ENCODE measurements around the gene RABGAP1L. TPM values are rescaled to one million over a fixed set of nuclear protein-coding genes. Genes with fewer than 3 reads are reported as not detected.

The RABGAP1L gene
- total RNA-seq, 4 donors from 2014 or later = 48.2 to 102 (median 59.1) TPM

DNA sequence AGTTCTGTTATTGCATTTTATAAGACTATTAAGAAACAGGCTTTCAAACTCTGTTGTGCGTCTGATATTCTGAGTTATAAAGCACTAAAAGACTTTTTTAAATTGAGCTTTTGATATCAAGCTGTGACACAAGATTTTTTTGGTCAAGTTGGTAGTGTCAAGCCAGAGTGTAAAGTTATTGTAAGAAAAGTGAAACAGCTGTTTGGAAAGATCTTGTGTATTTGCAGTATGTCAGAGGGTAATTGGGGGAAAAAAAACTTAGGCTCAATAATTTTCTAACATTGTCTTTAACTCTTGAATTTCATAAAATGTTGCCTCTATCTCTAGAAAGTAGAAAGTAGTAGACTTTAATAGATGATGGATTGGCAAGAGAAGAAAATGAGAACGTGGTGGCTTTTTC is 844.2 kb downstream of the RABGAP1L start:
- WGBS = 60% methylated on average over 2 of the region's 2 CpGs
- Histone ChIP-seq H3K27me3 (no peaks in the 10 kb centered on the region), H3K9me3 (no peaks in the 10 kb centered on the region), H3K4me3 (no peak overlapping the region), H3K4me1 (peaks cover 29% of the 10 kb centered on the region), H3K36me3 (peaks cover 27% of the 10 kb centered on the region), H3K27ac (no peak overlapping the region)
- TF ChIP-seq CTCF (IDR thresholded peaks at IDR 0.05) = no peak
- no peak for TF ChIP-seq POLR2A (IDR thresholded peaks at IDR 0.05)
- TF ChIP-seq EP300 (IDR thresholded peaks at IDR 0.05) = no peak
- no peak for TF ChIP-seq POLR2AphosphoS5 (IDR thresholded peaks at IDR 0.05)
- DNase-seq (ENCODE audit: low spot score in 2 of 2) = no peak

- Histone ChIP-seq H3K9me3 (no peaks in the 10 kb centered on the region), H3K27ac (no peak overlapping the region), H3K4me1 (peaks cover 24% of the 10 kb centered on the region), H3K27me3 (no peaks in the 10 kb centered on the region), H3K4me3 (no peak overlapping the region), H3K36me3 (peaks cover 41% of the 10 kb centered on the region)
- TF ChIP-seq CTCF (IDR thresholded peaks at IDR 0.05) (no peak), POLR2AphosphoS5 (IDR thresholded peaks at IDR 0.05) (no peak), POLR2A (IDR thresholded peaks at IDR 0.05) (no peak), EP300 (IDR thresholded peaks at IDR 0.05) (no peak)
- WGBS = 87% methylated on average over 8 of the region's 8 CpGs
- no peak for DNase-seq (ENCODE audit: low spot score in 2 of 2)
Observed at GRCh38 chr1:175005085-175005783, 845.9 kb downstream of the RABGAP1L start.

DNA sequence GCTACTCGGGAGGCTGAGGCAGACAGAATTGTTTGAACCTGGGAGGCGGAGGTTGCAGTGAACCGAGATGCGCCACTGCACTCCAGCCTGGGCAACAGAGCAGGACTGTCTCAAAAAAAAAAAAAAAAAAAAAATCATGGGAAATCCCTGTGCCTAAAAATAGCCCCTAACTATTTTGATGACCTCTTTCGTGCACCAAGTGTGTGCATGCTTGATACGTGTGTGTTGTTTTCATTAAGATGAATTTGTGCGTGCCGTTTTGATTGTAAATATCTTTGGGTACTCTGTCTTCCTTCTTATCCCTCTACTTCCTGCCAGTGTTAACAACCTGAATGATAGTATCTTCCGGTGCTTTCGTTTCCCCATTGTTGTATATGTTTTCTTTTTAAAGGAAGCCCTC is 850.2 kb downstream of the RABGAP1L start:
- H3K9me3 ChIP-seq = no peaks in the 10 kb centered on the region
- H3K36me3 ChIP-seq = peaks cover 83% of the 10 kb centered on the region
- TF ChIP-seq POLR2AphosphoS5 (IDR thresholded peaks at IDR 0.05) (no peak), POLR2A (IDR thresholded peaks at IDR 0.05) (no peak), EP300 (IDR thresholded peaks at IDR 0.05) (no peak), CTCF (IDR thresholded peaks at IDR 0.05) (no peak)
- no peaks in the 10 kb centered on the region for H3K4me1 ChIP-seq
- 85% methylated on average over 10 of the region's 10 CpGs for WGBS
- no peak for DNase-seq (ENCODE audit: low spot score in 2 of 2)
- H3K4me3 ChIP-seq = no peak overlapping the region
- no peaks in the 10 kb centered on the region for H3K27me3 ChIP-seq
- no peak overlapping the region for H3K27ac ChIP-seq

- DNase-seq (ENCODE audit: low spot score in 2 of 2) = no peak
- WGBS = 48% methylated on average over 1 of the region's 1 CpG
- Histone ChIP-seq H3K9me3 (no peaks in the 10 kb centered on the region), H3K36me3 (peaks cover 95% of the 10 kb centered on the region), H3K27ac (no peak overlapping the region), H3K4me3 (no peak overlapping the region), H3K4me1 (no peaks in the 10 kb centered on the region), H3K27me3 (no peaks in the 10 kb centered on the region)
- TF ChIP-seq POLR2AphosphoS5 (IDR thresholded peaks at IDR 0.05) = no peak
- TF ChIP-seq EP300 (IDR thresholded peaks at IDR 0.05) = no peak
- TF ChIP-seq CTCF (IDR thresholded peaks at IDR 0.05) = no peak
- no peak for TF ChIP-seq POLR2A (IDR thresholded peaks at IDR 0.05)
Observed at GRCh38 chr1:175013445-175013844, 854.1 kb downstream of the RABGAP1L start.

- Histone ChIP-seq H3K4me1 (no peaks in the 10 kb centered on the region), H3K27ac (no peak overlapping the region), H3K27me3 (no peaks in the 10 kb centered on the region), H3K4me3 (no peak overlapping the region), H3K9me3 (no peaks in the 10 kb centered on the region), H3K36me3 (peaks cover 80% of the 10 kb centered on the region)
- TF ChIP-seq POLR2AphosphoS5 (IDR thresholded peaks at IDR 0.05) = no peak
- no peak for TF ChIP-seq CTCF (IDR thresholded peaks at IDR 0.05)
- no peak for TF ChIP-seq POLR2A (IDR thresholded peaks at IDR 0.05)
- TF ChIP-seq EP300 (IDR thresholded peaks at IDR 0.05) = no peak
- WGBS = 88% methylated on average over 4 of the region's 4 CpGs
- DNase-seq (ENCODE audit: low spot score in 2 of 2) = no peak
Observed at GRCh38 chr1:175015243-175015642, 855.9 kb downstream of the RABGAP1L start.
